Brain microvascular endothelial cell (primary cell): Measurements from ENCODE around the gene RELT.

ENCODE experiments used
- DNase-seq: peaks from one replicate; pipeline ENCODE4 v3.0.0-alpha.2; 2020
- H3K27ac ChIP-seq: fragments of 250-450 bp; sonication (Bioruptor Pico); 2 replicates; pipeline ENCODE4 v1.5.1; 2020; ENCODE audit warnings: mild to moderate bottlenecking, moderate library complexity
- H3K27me3 ChIP-seq: fragments of 250-450 bp; sonication (Bioruptor Pico); replicated peaks from 2 replicates; pipeline ENCODE4 v1.5.1; 2020; ENCODE audit warnings: mild to moderate bottlenecking
- H3K36me3 ChIP-seq: fragments of 250-450 bp; sonication (Bioruptor Pico); replicated peaks from 2 replicates; pipeline ENCODE4 v1.5.1; 2020; ENCODE audit warnings: mild to moderate bottlenecking
- H3K4me3 ChIP-seq: 2 replicates; pipeline ENCODE4 v1.5.1; 2011; ENCODE audit warnings: low read depth, mild to moderate bottlenecking, control low read depth, low read length, moderate library complexity
- in situ Hi-C: cut with HindIII; loops from 2 replicates; pipeline ENCODE4 v1.10.0; 2017; ENCODE audit warnings: low sequenced_read_pairs, low pct_ligation_motif_present
- TF ChIP-seq, protein P1 (sequence below): IDR thresholded peaks from 2 replicates; pipeline ENCODE4 v1.5.1; 2011; ENCODE audit warnings: low read depth, mild to moderate bottlenecking, moderate library complexity, low read length, control low read depth, inconsistent platforms; ENCODE audit errors: missing control alignments

The RELT gene

DNA sequence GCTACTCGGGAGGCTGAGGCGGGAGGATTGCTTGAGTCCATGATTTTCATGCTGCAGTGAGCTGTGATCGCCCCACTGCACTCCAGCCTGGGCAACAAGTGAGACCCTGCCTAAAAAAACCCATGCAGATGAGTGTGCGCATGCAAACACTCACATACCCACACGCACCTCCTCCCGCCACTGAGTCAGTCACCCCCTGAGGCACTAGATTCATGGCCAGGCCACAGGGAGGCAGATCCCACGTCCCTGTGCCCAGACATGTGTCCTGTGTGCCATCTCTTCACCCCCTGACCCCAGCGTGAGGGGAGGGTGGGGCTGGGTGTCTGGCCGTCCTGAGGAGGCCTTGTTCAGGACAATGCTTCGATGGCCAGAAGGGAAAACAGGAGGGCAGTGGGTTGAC lies 15.5 kb downstream of the RELT start:
- peaks cover 17% of the 10 kb centered on the region for H3K36me3 ChIP-seq
- in situ Hi-C loops, result no loop called here

DNA sequence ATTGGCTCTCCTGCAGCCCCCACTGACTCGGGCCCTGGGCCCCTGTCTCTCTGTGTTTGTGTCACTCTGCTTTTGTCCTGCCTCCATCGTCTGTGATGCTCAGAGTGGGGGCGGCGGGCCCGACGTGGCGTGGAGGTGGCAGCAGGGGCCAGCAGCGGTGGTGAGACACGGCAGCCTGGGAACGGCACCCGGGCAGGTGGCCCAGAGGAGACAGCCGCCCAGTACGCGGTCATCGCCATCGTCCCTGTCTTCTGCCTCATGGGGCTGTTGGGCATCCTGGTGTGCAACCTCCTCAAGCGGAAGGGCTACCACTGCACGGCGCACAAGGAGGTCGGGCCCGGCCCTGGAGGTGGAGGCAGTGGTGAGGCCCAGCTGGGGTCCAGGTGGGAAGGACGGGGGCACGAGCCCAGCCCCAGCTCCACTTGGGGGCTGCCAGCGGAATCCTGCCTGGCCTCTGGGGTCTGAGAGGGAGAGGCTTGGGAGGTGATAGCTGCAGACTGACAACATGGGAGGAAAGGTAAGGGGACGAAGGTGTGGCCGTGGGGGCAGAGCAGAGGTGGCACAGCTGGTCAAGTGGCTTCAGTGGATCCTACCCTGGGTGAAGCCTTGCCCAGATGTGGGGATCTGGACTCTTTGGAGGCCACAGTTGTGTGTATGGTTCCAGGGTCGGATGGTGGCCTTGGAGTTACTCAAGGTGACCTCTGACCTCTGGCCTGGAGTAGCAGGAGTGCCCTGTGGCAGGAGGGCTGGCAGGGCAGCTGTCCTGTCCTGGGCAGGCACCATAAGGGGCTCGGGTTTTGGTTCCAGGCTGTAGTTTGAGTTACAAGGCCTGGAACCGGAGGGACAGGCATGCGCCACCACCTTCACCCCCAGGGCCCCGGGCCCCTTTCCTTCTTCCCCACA lies 16.2 kb downstream of the RELT start:
- Histone ChIP-seq H3K27ac (no peak overlapping the region), H3K36me3 (peaks cover 17% of the 10 kb centered on the region)
- TF ChIP-seq, protein P1, sequence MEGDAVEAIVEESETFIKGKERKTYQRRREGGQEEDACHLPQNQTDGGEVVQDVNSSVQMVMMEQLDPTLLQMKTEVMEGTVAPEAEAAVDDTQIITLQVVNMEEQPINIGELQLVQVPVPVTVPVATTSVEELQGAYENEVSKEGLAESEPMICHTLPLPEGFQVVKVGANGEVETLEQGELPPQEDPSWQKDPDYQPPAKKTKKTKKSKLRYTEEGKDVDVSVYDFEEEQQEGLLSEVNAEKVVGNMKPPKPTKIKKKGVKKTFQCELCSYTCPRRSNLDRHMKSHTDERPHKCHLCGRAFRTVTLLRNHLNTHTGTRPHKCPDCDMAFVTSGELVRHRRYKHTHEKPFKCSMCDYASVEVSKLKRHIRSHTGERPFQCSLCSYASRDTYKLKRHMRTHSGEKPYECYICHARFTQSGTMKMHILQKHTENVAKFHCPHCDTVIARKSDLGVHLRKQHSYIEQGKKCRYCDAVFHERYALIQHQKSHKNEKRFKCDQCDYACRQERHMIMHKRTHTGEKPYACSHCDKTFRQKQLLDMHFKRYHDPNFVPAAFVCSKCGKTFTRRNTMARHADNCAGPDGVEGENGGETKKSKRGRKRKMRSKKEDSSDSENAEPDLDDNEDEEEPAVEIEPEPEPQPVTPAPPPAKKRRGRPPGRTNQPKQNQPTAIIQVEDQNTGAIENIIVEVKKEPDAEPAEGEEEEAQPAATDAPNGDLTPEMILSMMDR, result no peak

More for the DNA sequence above, 15.5 kb downstream of the RELT start:
- Histone ChIP-seq H3K27ac (no peak overlapping the region), H3K27me3 (no peaks in the 10 kb centered on the region), H3K4me3 (no peak overlapping the region)
- no peak for DNase-seq
- TF ChIP-seq, protein P1, result no peak

DNA sequence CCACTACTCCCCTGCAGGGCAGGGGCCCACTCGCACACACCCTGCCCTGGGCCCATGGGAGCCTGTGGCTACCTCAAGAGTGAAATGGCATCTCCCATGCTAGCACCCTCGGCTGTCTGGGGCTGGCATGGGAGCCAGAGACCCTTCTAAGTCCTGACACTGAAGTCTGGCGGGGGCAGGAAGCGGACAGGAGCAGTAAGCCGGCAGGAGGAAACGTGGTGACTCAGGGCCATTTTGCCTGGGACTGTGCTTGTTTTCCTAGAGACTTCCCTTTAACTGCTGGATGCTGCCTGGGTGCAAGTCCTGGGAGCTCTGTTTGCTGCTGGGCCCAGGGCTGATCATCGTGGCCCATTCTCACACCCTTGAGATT lies 16.8 kb downstream of the RELT start:
- no peak overlapping the region for H3K4me3 ChIP-seq
- DNase-seq, result peak; percentile 15
- TF ChIP-seq, protein P1, result no peak
- no peaks in the 10 kb centered on the region for H3K27me3 ChIP-seq
- H3K27ac ChIP-seq, result no peak overlapping the region
- H3K36me3 ChIP-seq, result peaks cover 17% of the 10 kb centered on the region
- in situ Hi-C loops, result no loop called here

More for the DNA sequence above, 16.2 kb downstream of the RELT start:
- H3K4me3 ChIP-seq, result no peak overlapping the region
- no peak for DNase-seq
- in situ Hi-C loops, result no loop called here
- H3K27me3 ChIP-seq, result no peaks in the 10 kb centered on the region

DNA sequence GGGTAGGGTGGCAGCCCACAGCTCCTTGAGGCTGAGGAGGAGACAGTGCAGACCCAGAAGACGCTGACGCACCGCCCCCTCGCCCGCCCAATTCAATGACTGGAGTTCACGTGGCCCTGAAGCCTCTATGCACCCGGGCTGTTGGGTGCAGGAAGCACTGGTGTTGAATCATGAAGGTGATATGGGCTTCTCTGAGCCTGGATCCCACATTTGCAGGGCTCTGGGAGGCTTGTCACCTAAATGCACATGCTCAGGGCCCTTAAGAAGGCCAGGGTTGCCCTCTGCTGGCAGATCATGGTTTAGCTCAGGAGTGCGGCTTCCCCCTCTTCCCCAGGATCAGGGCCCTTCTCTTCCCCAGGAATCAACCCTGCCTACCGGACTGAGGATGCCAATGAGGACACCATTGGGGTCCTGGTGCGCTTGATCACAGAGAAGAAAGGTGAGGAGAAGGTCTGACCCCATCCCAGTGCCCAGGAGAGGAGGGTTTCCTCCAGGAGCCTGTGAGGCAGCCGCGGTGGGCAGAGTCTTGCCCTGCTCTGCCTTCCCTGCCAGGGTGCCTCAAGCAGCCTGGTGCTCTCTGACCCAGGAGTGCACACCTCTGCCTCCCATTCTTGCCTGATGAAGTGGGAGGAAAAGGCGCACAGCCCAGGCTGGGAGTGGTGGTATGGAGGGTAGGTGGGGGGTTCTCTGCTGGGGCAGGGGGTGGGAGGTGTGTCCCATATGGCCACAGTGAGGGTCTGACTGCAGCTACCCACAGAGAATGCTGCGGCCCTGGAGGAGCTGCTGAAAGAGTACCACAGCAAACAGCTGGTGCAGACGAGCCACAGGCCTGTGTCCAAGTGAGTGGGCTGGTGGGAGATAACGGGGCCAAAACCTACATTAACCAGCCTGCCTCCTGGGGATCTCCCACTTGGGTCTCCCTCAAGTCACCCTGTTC lies 17.5 kb downstream of the RELT start:
- peaks cover 17% of the 10 kb centered on the region for H3K36me3 ChIP-seq
- H3K27ac ChIP-seq, result no peak overlapping the region
- TF ChIP-seq, protein P1, result peak; percentile 91
- in situ Hi-C loops, result no loop called here
- peak; percentile 73 for DNase-seq
- no peak overlapping the region for H3K4me3 ChIP-seq
- no peaks in the 10 kb centered on the region for H3K27me3 ChIP-seq

DNA sequence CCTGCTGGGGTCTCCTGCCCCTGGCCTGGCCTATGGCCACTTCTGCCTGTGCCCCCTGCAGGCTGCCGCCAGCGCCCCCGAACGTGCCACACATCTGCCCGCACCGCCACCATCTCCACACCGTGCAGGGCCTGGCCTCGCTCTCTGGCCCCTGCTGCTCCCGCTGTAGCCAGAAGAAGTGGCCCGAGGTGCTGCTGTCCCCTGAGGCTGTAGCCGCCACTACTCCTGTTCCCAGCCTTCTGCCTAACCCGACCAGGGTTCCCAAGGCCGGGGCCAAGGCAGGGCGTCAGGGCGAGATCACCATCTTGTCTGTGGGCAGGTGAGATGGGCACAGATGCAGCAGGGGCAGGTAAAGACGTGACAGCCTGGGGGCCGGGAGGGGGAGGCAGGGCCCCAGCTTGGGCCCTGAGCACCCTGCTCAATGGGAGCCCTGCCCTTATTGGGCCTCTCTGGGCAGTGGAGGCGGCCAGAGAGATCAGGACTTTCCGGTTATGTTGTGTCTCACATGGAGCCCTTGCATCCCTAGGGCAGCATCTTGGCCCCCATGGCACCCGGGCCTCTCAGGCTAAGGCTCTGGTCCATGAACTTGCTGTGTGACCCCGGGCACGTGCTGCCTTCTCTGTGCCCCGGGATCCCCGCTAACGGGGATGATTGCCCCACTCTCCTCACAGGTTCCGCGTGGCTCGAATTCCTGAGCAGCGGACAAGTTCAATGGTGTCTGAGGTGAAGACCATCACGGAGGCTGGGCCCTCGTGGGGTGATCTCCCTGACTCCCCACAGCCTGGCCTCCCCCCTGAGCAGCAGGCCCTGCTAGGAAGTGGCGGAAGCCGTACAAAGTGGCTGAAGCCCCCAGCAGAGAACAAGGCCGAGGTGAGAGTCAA lies 18.5 kb downstream of the RELT start:
- in situ Hi-C loops, result no loop called here
- TF ChIP-seq, protein P1, result no peak
- Histone ChIP-seq H3K36me3 (peaks cover 17% of the 10 kb centered on the region), H3K27ac (no peak overlapping the region), H3K4me3 (no peak overlapping the region), H3K27me3 (no peaks in the 10 kb centered on the region)
- DNase-seq, result no peak
